HepG2 (cell line): ENCODE measurements around the gene ADAD2. TPM values are rescaled to one million over a fixed set of nuclear protein-coding genes. Genes with fewer than 3 reads are reported as not detected.

ENCODE experiments used
- BRD4 ChIP-seq: sonication (generic); formaldehyde crosslinking; IDR thresholded peaks from 2 replicates; pipeline ENCODE4 v1.4.0; 2020; ENCODE audit warnings: missing genetic modification reagents
- DNMT3B ChIP-seq: conservative IDR thresholded peaks from 2 replicates; pipeline ENCODE4 v1.6.1; 2016; ENCODE audit warnings: missing biosample characterization, control low read depth
- GABPA ChIP-seq, 2 experiments: IDR thresholded peaks; 2 replicates each; pipeline ENCODE4 v1.6.1; 2011 to 2016; ENCODE audit warnings: low read depth in 2 of 2, low read length in 1 of 2, missing biosample characterization in 1 of 2, missing genetic modification characterization in 1 of 2
- HMG20A ChIP-seq: IDR thresholded peaks from 2 replicates; pipeline ENCODE4 v1.6.1; 2016; ENCODE audit warnings: borderline replicate concordance
- MXI1 ChIP-seq: IDR thresholded peaks from 3 replicates; pipeline ENCODE4 v1.6.1; 2012; ENCODE audit warnings: low read depth, low read length, inconsistent platforms, borderline replicate concordance
- PPARG ChIP-seq: conservative IDR thresholded peaks from 2 replicates; pipeline ENCODE4 v1.6.1; 2016; ENCODE audit warnings: missing biosample characterization, missing genetic modification reagents
- REPIN1 ChIP-seq: sonication (generic); formaldehyde crosslinking; IDR thresholded peaks from 2 replicates; pipeline ENCODE4 v1.8.0; 2022; ENCODE audit warnings: missing genetic modification reagents, low read depth, mild to moderate bottlenecking, borderline replicate concordance
- RXRB ChIP-seq: IDR thresholded peaks from 2 replicates; pipeline ENCODE4 v1.6.1; 2016; ENCODE audit warnings: borderline replicate concordance, missing genetic modification reagents, missing compliant biosample characterization
- SIN3A ChIP-seq: IDR thresholded peaks from 2 replicates; pipeline ENCODE4 v1.6.1; 2011; ENCODE audit warnings: low read depth, mild to moderate bottlenecking, control low read depth, low read length, borderline replicate concordance
- SMAD3 ChIP-seq: sonication (generic); formaldehyde crosslinking; IDR thresholded peaks from 2 replicates; pipeline ENCODE4 v1.4.0; 2020; ENCODE audit warnings: missing genetic modification reagents
- SUZ12 ChIP-seq: fragments of 150-350 bp; IDR thresholded peaks from 2 replicates; pipeline ENCODE4 v1.6.1; 2014; ENCODE audit warnings: low read depth, low read length
- TBX3 ChIP-seq: fragments of 450-650 bp; IDR thresholded peaks from 2 replicates; pipeline ENCODE4 v1.6.1; 2017; ENCODE audit warnings: antibody characterized with exemption, mild to moderate bottlenecking, inconsistent platforms, borderline replicate concordance
- TCF7 ChIP-seq: sonication (generic); IDR thresholded peaks from 2 replicates; pipeline ENCODE4 v1.6.1; 2016; ENCODE audit warnings: antibody characterized with exemption, low read depth
- ZFP1 ChIP-seq: IDR thresholded peaks from 2 replicates; pipeline ENCODE4 v1.6.1; 2016
- ZNF382 ChIP-seq: sonication (generic); formaldehyde crosslinking; IDR thresholded peaks from 2 replicates; pipeline ENCODE4 v1.5.0; 2020; ENCODE audit warnings: missing genetic modification reagents, mild to moderate bottlenecking, borderline replicate concordance
- ZNF563 ChIP-seq: sonication (generic); formaldehyde crosslinking; IDR thresholded peaks from 2 replicates; pipeline ENCODE4 v1.8.0; 2022; ENCODE audit warnings: mild to moderate bottlenecking, moderate library complexity, missing genetic modification reagents
- ZNF75D ChIP-seq: sonication (generic); formaldehyde crosslinking; IDR thresholded peaks from 2 replicates; pipeline ENCODE4 v1.8.1; 2023; ENCODE audit warnings: missing genetic modification reagents, mild to moderate bottlenecking, borderline replicate concordance
- ZNF772 ChIP-seq: sonication (generic); formaldehyde crosslinking; IDR thresholded peaks from 2 replicates; pipeline ENCODE4 v1.5.0; 2020; ENCODE audit warnings: mild to moderate bottlenecking, missing genetic modification reagents
- ZNF776 ChIP-seq: sonication (generic); formaldehyde crosslinking; IDR thresholded peaks from 2 replicates; pipeline ENCODE4 v1.4.0; 2020; ENCODE audit warnings: mild to moderate bottlenecking, missing genetic modification reagents
- ZNF883 ChIP-seq: sonication (generic); formaldehyde crosslinking; IDR thresholded peaks from 2 replicates; pipeline ENCODE4 v1.5.1; 2020; ENCODE audit warnings: mild to moderate bottlenecking, missing genetic modification reagents; ENCODE audit errors: not compliant biosample characterization
- polyA plus RNA-seq, 8 experiments: library from polyadenylated mRNA; depleted of rRNA in 3 of 8; stranded (reverse) in 7 of 8; unstranded in 1 of 8; fragments of >200 nt; fragmentation: Illumina TruSeq in 4 of 8; extraction: Trizol in 4 of 8; gene quantifications; 2 replicates each; pipeline versions ENCODE4 v1.2.1 to v1.2.3, GENCODE V29; 2011 to 2016; ENCODE audit warnings: low read depth in 4 of 8, missing spikeins in 1 of 8, mixed read lengths in 1 of 8; ENCODE audit not compliant: insufficient read depth in 1 of 8
- total RNA-seq, 5 experiments: library from RNA; depleted of rRNA; stranded (reverse); fragments of >200 nt; fragmentation: Illumina TruSeq; extraction: Trizol; gene quantifications; 2 replicates each; pipeline ENCODE4 v1.2.3, GENCODE V29; 2016; ENCODE audit warnings: low read depth in 1 of 5
- TF ChIP-seq, protein P1 (sequence below): sonication (generic); formaldehyde crosslinking; IDR thresholded peaks from 2 replicates; pipeline ENCODE4 v1.4.0; 2020; ENCODE audit warnings: missing genetic modification reagents, borderline replicate concordance
- TF ChIP-seq, protein P2 (sequence below): sonication (generic); formaldehyde crosslinking; IDR thresholded peaks from 2 replicates; pipeline ENCODE4 v1.4.0; 2020; ENCODE audit warnings: mild to moderate bottlenecking, missing genetic modification reagents
- TF ChIP-seq, protein P3 (sequence below): sonication (generic); formaldehyde crosslinking; IDR thresholded peaks from 2 replicates; pipeline ENCODE4 v1.8.0; 2022; ENCODE audit warnings: mild to moderate bottlenecking, missing genetic modification reagents; ENCODE audit not compliant: insufficient replicate concordance

Gene ADAD2
- total and polyA plus RNA-seq, 2 of the 13 experiments (the other 11 are each of a cell fraction or from before 2014, with no cell fraction given) = not detected

DNA sequence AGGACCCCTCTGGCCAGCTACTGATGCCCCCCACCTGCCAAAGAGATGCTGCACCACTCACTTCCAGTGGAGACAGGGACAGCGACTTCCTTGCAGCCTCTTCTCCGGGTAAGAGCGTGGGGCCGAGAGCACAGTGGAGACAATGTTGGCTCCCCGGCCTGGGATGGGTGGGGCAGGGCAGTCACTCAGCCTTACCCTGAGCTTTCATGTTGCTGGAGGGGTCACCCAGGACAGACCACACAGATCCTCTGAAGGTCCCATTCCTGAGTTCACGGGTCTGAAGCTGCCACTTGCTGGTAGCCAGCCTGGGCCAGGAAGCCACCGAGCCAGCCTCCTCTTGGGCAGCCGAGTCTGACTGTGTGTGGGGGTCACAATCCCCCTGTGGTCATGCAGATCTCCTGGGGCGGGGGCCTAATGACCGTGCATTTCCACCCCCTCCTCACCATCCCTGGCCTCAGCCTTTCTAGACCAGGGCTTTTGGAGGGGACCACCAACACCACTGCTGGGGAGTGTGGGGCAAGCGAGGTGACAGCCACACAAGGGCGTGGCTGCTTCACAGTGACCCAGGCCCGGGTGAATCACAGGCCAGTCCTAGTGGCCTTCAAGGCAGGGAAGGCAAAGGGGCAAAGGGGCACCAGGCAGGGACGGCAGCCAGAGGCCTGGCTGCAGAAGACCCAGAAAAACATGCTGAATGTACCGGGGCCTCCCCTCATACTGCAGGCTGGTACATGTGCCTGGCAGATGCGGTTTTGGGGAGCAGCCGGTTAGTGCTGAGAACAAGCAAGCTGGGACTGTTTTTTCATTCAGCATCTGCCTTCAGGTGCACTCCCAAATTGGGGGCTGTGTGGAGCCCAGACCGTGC lies 14.5 kb upstream of the ADAD2 start (continued):
- TF ChIP-seq MXI1 = no peak
- no peak for TF ChIP-seq ZNF75D (CRISPR knock-in tag)
- no peak for TF ChIP-seq GABPA (IDR thresholded peaks at IDR 0.05; ENCODE audit: low read depth, low read length)
- TF ChIP-seq GABPA (CRISPR knock-in tag; IDR thresholded peaks at IDR 0.05; ENCODE audit: low read depth) = no peak
- TF ChIP-seq TCF7 = no peak
- TF ChIP-seq, protein P1, sequence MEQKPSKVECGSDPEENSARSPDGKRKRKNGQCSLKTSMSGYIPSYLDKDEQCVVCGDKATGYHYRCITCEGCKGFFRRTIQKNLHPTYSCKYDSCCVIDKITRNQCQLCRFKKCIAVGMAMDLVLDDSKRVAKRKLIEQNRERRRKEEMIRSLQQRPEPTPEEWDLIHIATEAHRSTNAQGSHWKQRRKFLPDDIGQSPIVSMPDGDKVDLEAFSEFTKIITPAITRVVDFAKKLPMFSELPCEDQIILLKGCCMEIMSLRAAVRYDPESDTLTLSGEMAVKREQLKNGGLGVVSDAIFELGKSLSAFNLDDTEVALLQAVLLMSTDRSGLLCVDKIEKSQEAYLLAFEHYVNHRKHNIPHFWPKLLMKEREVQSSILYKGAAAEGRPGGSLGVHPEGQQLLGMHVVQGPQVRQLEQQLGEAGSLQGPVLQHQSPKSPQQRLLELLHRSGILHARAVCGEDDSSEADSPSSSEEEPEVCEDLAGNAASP (CRISPR knock-in tag) = no peak
- TF ChIP-seq HMG20A = no peak
- TF ChIP-seq SUZ12 = no peak
- TF ChIP-seq, protein P2, sequence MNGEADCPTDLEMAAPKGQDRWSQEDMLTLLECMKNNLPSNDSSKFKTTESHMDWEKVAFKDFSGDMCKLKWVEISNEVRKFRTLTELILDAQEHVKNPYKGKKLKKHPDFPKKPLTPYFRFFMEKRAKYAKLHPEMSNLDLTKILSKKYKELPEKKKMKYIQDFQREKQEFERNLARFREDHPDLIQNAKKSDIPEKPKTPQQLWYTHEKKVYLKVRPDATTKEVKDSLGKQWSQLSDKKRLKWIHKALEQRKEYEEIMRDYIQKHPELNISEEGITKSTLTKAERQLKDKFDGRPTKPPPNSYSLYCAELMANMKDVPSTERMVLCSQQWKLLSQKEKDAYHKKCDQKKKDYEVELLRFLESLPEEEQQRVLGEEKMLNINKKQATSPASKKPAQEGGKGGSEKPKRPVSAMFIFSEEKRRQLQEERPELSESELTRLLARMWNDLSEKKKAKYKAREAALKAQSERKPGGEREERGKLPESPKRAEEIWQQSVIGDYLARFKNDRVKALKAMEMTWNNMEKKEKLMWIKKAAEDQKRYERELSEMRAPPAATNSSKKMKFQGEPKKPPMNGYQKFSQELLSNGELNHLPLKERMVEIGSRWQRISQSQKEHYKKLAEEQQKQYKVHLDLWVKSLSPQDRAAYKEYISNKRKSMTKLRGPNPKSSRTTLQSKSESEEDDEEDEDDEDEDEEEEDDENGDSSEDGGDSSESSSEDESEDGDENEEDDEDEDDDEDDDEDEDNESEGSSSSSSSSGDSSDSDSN (CRISPR knock-in tag) = peak; percentile 24; the same call in 1 of the 2 replicates
- TF ChIP-seq BRD4 (CRISPR knock-in tag) = peak; percentile 13; the same call in 1 of the 2 replicates
- no peak for TF ChIP-seq REPIN1 (CRISPR knock-in tag)
- no peak for TF ChIP-seq PPARG (CRISPR knock-in tag)
- TF ChIP-seq RXRB (CRISPR knock-in tag) = 0 out of 2 replicates have a peak, but pooled peaks have one; percentile 5
- TF ChIP-seq ZFP1 (CRISPR knock-in tag) = no peak
- TF ChIP-seq ZNF563 (CRISPR knock-in tag) = 0 out of 2 replicates have a peak, but pooled peaks have one; percentile 6
- TF ChIP-seq, protein P3, sequence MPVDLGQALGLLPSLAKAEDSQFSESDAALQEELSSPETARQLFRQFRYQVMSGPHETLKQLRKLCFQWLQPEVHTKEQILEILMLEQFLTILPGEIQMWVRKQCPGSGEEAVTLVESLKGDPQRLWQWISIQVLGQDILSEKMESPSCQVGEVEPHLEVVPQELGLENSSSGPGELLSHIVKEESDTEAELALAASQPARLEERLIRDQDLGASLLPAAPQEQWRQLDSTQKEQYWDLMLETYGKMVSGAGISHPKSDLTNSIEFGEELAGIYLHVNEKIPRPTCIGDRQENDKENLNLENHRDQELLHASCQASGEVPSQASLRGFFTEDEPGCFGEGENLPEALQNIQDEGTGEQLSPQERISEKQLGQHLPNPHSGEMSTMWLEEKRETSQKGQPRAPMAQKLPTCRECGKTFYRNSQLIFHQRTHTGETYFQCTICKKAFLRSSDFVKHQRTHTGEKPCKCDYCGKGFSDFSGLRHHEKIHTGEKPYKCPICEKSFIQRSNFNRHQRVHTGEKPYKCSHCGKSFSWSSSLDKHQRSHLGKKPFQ (CRISPR knock-in tag) = no peak
- no peak for TF ChIP-seq DNMT3B (CRISPR knock-in tag)
- TF ChIP-seq TBX3 = no peak
- TF ChIP-seq ZNF382 (CRISPR knock-in tag) = no peak
- peak; percentile 17; the same call in 1 of the 2 replicates for TF ChIP-seq ZNF772
- TF ChIP-seq SMAD3 (CRISPR knock-in tag) = 0 out of 2 replicates have a peak, but pooled peaks have one; percentile 48
- TF ChIP-seq ZNF776 (CRISPR knock-in tag) = no peak
- TF ChIP-seq ZNF883 (CRISPR knock-in tag) = no peak
- no peak for TF ChIP-seq SIN3A
